GM19395 (cell line): ENCODE data around the gene ADGRD2.

Experiments used
- ATAC-seq: cut with Tn5 transposase; IDR thresholded peaks from one replicate; pipeline ENCODE4 v1.9.1; 2021; ENCODE audit warnings: mild to moderate bottlenecking, moderate library complexity; ENCODE audit not compliant: unreplicated experiment

Gene ADGRD2

DNA sequence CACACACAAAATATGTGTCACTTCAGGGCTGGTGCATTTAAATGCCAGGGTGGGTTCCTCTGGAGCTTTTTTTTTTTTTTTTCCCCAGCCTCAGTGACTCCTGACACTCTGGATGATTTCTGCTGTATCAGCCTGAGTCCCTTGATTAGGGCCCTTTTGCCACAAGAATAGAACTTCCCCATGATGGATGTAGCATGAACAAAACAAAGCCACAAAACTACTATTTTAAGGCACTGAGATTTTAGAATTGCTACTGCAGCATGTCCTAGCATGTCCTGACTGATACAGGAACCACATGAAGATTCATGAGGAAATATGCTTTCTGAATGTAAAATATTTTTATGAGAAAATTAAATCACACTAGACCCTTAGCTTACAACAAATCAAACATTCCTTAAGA lies 13.9 kb upstream of the ADGRD2 start:
- ATAC-seq = no peak

- no peak for ATAC-seq
These were observed 13.2 kb upstream of the ADGRD2 start for GRCh38 chr9:124437086-124437485.

- ATAC-seq = no peak
These were observed 12.2 kb upstream of the ADGRD2 start for GRCh38 chr9:124438091-124438490.

DNA sequence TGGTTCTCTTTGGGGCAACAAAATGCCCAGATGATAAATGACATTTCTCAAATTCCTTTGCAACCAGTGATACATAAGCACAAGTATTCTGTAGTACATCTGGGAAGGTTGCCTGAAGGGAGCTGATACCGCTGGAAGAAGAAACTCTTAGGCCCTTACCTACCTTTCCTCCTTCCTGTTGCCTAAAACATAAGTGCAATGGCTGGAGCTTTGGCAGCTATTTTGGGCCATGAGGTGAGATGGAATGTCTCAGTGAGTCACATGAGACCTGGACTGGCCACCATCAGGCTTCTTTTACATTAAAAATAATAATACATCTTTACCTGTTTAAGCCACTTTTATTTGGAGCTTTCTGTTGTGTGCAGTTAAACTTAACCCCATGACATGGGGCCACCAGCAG lies 11.2 kb upstream of the ADGRD2 start:
- no peak for ATAC-seq

GRCh38 chr9:124439686-124440243 lies 10.5 kb upstream of the ADGRD2 start:
- ATAC-seq = no peak

GRCh38 chr9:124440786-124441185 lies 9.5 kb upstream of the ADGRD2 start:
- ATAC-seq = no peak

DNA sequence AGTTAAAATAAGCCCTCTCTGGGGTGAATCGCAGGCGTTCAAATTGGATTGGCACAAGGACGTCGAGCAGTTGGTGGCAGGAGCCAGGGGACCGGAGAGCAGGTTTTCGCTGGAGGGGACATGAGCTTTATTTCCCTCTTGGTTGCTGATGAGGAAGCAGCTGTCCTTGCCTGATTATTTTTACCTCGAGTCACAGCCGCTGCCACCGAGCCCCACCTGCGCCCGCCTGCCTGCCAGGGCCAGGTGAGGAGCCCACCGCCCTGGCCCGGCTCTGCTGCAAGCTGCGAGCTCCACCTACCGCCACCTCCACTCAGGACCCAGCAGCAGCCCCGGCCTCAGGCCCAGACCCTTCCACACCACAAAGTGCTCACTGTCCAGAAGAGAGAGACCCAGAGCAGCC lies 9.0 kb upstream of the ADGRD2 start:
- no peak for ATAC-seq

- ATAC-seq = no peak
These were observed 7.9 kb upstream of the ADGRD2 start for GRCh38 chr9:124442379-124442778.

DNA sequence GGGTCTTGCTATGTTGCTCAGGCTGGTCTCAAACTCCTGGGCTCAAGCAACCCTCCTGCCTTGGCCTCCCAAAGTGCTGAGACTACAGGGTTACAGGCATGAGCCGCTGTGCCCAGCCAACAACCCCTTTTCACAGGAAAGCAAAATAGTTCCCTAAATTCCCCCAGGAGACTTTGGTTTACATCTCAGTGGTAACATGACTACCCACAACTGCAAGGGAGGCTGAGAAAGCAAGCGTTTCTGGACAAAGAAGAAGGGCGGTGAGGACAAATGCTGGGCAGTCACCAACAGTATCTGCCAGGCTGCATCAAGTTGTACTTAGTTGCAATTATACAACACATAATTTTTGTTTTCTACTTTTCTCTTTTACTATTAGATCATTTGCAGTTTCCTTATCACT lies 7.4 kb upstream of the ADGRD2 start:
- ATAC-seq = no peak

DNA sequence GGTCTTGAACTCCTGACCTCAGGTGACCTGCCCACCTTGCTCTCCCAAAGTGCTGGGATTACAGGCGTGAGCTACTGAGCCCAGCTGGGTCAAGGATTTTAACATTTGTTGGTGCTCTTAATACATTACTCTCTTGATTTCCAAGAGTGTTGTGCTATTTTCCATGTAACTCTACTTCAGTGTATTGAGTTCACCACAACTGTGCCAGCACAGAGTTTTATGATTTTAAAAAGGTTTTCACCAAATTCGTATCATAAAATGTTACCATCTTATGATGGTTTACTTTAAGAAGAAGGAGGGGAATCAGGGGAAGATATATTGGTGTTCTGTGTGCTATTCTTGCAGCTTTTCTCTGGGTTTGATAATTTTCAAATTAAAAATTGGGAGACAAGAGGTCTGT lies 6.6 kb upstream of the ADGRD2 start:
- ATAC-seq = no peak

GRCh38 chr9:124444166-124444565 lies 6.1 kb upstream of the ADGRD2 start:
- no peak for ATAC-seq

DNA sequence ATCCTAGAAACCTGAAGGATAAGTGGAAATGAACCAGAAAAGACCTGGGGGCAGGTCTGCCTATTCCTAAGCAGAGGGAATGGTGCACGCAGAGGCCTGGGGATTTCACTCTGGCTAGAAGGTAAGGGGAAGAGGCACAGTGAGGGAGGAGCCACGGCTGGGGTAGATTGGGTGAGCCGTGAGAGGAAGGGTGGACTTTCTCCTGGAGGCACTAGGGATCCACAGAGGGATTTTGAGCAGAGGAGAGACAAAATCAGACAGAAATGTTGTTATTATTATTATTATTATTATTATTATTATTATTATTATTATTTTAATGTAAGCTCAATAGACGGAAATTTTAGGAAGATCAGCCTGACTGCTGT lies 3.0 kb upstream of the ADGRD2 start:
- ATAC-seq = no peak

DNA sequence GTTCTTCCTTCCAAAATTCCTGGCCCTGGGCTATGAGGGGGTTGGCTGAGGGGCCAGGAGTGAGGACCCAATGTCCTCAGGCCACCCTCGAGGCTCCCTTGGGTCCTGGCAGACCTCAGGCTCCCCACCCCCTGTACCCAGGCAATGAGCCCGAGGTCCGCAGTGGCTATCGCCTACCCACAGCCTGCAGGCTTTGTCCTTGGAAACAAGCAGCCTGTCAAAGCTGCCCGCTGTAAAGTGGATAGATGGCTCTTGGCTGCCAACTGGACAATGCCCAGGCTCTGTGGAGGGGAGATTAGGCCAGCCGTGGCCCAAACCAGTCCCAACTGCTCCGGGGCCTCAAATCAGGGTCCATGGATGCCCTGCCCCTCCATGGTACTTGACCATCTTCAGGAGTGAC lies 2.2 kb upstream of the ADGRD2 start:
- no peak for ATAC-seq

DNA sequence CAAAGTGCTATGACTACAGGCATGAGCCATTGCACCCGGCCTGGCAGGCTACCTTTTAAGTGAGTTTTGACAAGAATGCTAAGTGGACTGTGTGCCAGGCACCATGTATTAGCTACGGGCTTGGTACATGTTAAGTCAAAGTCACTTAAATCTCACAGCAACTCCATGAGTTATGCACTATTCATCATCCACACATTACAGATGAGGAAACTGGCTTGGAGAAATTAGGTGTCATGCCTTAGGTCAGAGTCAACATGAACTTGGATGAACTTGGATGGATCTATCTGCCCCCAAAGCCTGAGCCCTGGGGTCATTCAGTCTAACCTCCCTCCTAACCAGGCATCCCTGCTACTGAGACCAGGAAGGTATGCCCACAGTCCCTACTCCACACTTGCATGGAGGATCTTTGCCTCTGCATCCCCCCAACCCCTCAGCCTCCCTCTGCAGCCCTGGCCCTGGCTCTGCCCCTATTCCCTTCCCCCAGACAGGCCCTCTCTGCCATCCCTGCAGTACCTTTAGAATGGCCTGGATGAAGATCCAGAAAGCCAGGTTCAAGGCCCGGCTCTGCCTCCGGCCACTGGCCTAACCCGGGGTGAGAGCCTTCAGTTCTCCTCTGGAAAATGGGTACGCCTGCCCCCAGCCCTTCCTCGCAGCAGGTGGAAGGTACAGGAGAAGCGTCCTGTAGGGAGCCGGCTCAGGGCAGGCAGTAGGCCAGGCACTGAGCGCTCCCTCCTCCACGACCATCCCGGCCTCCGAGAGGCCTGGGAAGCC lies 685 bp upstream of the ADGRD2 start:
- no peak for ATAC-seq

DNA sequence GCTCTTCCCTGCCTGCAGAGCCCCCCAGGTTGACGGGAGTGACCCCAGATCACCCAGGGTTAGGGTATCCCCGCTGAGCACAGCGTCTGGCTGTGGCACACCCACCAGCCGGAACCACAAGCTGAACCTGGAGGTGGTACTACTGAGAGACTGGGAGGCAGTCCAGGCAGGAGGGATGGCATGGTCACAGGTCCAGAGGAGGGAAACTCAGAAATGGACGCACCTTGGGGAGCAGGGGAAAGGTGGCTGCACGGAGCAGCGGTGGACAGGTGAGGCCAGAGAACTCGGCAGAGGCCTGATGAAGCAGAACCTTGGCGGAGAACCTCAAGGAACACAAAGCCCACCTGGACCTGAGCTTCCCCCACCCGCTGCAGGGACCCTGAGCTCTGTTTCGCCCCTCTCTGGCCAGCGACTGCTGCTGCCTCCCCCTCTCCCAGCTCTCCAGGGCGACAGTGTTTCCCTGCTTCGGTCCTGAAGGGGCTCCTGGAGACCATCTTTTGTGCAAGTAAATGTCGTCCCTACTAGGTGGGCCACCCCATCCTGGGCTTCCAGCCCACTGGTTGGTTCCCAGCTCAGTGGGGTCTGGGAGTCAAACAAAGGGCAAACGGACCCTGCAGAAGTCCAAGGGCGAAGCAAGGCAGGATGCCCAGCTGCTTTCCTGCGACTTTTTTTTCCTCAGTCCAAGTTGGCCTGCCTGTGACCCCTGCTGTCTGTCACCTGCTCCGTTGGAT lies 845 bp downstream of the ADGRD2 start:
- ATAC-seq = no peak

DNA sequence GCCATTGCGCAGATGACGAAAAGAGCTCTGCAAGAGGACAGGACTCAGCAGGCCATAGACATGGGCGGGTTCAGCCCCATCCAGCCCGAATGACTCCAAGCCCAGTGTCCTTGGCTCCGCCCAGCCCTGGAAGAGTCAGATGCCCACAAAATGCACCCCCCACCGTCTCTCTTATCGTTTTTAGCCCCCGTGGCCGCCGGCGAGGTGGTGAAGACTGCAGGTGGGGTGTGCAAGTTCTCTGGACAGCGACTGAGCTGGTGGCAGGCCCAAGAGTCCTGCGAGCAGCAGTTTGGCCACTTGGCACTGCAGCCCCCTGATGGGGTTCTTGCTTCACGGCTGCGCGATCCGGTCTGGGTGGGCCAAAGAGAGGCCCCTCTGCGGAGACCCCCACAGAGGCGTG lies 2.1 kb downstream of the ADGRD2 start:
- no peak for ATAC-seq

DNA sequence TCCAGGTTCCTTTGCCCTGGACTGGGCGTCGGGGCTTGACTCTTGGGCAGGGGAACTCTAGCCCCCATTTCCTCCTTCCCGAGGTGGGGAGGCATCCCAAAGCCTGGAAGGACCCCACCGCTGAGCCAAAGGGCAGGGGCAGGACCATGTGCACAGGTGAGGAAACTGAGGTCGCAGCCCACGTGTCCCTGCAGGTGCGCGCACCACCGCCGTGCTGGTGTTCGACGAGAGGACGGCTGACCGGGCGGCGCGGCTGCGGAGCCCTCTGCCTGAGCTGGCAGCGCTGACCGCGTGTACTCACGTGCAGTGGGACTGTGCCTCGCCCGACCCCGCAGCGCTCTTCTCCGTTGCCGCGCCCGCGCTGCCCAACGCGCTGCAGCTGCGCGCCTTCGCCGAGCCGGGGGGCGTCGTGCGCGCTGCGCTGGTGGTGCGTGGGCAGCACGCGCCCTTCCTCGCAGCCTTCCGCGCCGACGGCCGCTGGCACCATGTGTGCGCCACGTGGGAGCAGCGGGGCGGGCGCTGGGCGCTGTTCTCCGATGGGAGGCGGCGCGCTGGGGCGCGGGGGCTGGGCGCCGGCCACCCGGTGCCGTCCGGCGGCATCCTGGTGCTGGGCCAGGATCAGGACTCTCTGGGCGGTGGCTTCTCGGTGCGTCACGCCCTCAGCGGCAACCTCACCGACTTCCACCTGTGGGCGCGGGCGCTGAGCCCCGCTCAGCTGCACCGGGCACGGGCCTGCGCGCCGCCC lies 2.8 kb downstream of the ADGRD2 start:
- ATAC-seq = no peak

GRCh38 chr9:124453586-124454191 lies 3.4 kb downstream of the ADGRD2 start:
- ATAC-seq = no peak

DNA sequence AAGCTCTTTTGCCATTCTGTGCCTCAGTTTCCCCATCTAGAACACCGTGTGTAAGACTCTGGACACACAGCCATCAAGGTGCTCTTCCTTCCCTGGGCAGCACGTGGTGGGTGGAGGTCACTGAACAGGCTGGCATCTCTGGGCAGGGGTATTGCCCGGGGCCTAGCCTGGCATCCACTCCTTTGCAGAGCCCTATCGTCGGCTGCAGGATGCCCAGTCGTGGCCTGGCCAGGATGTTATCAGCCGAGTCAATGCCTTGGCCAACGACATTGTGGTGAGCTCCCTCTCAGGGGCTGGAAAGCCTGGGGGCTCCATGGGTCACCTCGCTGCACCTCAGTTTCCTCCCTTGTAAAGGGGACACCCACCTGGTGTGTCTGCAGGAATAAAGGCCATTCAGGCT lies 4.0 kb downstream of the ADGRD2 start:
- ATAC-seq = no peak

DNA sequence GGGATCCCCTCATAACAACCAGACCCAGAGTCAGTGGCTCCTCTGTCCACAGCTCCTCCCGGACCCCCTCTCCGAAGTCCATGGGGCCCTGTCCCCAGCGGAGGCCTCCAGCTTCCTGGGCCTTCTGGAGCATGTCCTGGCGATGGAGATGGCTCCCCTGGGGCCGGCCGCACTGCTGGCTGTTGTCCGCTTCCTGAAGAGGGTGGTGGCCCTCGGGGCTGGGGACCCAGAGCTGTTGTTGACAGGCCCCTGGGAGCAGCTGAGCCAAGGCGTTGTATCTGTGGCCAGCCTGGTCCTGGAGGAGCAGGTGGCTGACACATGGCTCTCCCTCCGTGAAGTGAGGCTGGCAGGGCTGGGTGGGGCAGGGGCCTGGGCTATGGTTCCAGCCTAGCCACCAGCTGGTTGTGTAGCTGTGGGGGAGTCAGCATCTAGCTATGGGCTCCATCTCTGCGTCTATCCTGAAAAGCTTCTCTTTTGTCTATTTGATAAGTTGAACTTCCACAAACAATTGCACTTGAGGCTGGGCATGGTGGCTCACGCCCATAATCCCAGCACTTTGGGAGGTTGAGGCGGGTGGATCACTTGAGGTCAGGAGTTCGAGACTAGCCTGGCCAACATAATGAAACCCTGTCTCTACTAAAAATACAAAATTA lies 4.7 kb downstream of the ADGRD2 start:
- ATAC-seq = no peak

- ATAC-seq = no peak
These were observed 5.6 kb downstream of the ADGRD2 start for GRCh38 chr9:124455820-124456219.
